DMS153 treated with DMSO at 0.1 percent for 48 hours (cell line): ENCODE data around the gene ULBP3.
"Not testable (repeated sequence)": the region's sequence is repeated elsewhere in the genome, so short reads cannot be mapped to it uniquely, and the experiment has no call there.

ENCODE experiments used
- DNase-seq: peaks from one replicate; lab custom pipeline; 2025; ENCODE audit not compliant: unreplicated experiment; lab: John Stamatoyannopoulos, UW

Gene ULBP3

DNA sequence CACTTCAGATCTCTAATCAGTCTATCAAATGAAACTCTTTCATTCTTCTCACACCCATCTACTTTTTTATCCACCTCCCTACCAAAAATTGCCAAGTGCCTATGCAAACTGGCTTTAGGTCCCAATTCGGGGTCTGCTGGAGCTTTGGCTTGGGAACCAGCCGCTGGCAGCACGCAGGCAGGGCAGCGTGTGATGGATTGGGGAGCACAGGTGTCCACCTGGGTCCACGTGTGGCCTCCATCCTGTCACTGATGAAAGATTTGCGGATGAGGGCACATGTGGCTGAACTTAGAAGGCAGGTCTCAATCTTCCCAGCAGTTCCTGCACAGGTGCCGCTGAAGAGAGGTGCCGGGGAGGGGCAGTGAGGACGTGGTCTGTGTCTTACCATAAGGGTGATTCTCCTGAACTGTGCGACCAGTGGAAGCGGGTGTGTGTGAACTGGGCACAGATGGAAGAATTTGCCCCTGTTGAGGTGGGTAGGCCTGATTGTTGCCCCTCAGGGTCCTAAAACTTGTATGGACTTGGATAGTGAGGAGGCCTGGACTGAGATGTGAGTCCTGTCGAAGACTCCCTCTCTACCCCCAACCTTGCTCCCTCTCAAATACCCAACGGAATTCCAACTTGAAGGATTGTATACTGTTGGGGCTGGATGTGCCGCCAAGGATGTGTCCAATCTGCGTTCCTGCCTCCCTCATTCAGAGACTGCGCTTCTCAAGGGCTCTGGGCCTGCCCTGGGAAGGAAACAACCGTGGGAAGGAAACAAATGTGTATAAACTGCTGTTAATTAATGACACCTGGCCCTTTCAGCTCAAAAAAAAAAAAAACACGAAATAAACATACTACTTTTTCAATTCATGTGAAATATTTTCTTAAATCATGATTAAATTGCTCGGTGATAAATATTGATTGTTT is 25.2 kb downstream of the ULBP3 start:
- no peak for DNase-seq

DNA sequence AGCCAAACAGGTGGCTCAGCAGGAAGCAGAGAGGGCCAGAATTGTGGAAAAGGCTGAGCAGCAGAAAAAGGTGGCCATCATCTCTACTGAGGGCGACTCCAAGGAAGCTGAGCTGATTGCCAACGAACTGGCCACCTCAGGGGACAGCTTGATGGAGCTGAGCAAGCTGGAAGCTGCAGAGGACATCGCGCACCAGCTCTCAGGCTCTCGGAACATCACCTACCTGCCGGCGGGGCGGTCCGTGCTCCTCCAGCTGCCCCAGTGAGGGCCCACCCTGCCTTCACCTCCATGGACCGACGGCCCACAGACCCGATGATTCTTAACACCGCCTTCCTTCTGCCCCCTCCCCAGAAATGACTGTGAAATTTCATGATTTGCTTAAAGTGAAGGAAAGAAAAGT is 25.8 kb downstream of the ULBP3 start:
- no peak for DNase-seq

DNA sequence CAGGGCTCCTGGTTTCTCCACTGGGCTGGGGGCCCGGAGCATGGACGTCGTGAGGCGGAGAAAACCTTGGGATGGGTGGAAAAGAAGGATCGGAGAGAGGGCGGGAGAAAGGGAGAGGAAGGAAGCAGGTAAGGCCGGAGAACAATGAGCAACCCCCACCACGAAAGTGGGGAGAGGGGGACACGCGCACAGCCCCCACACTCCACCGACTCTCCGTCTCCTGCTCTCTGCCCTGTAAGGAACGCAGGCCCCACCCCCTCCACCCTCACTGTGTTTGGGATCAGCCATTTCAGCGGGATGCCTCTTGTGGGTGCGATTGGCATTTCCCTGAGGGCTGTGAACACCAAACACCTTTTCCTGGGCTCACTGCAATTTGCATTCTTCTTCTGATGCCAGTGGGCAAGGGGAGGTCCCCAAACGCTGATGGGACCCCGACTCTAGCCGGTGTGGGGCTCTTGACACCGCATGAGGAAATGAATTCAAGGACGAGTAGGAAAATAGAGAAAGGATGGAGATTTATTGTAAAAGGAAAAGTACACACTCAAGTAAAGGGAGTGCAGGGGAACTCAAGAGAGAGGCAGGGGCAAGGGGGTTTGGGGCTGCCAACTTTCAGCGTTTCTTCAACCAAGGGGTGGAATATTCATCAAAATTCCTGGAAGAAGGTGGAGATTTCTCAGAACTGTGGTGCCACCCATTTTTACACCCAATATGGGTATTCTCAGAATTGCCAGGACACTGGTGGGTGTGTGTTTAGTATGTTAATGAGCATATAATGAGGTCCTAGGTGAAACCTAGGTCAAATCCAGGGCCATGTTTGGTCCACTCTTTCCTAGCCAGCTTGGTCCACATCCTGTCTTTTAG is 30.5 kb downstream of the ULBP3 start:
- no peak for DNase-seq

DNA sequence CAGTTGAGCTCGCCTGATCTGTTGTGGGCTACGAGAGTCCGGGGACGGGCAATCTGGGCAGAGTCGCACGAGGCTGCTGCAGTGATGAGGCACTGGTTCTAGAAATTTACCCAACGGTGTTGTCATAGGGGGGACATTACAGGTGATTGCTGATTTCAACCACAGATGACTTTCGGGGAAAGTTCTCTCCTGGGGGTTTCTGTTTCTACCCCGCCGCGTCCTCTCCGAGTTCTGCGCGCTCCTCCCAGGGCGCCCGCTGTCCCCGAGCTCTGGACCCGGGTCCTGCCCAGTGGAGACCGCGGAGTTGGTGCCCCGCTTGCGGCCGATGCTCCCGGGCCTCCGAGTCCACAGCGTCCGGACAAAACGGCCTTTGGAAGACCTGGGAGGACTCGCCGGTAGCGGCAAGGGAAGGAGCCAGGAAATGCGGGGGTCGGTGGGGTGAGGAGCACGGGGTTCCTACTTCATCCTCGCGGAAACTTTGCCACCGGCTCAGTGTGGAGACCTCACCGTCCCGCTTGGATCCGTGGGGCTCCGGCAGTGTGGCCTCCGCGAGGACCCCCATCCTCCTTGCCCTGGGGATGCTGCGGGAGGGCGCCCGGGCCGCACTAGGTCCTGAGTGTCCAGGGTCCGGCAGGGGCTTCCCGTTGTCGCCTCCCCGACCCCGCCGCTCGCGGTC is 31.3 kb downstream of the ULBP3 start:
- DNase-seq, result no peak

DNA sequence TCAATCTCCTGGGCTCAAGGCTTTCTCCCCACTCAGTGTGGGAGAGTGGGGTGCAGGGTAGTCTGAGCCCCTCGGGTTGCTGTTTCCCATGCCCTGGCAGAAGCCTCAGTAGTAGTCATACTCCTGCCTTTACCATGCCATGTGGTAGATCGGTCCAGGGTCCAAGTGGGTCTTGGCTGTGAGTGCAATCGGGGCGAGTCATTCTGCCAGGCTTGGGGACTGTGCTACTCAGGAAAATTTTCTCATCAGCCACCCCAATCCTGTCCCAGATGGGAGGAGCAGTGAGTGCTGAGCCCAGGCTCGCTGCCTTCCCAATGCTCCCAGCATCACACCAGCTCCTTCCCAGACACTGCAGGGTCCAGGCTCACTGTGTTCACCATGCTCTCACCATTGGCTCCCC is 32.8 kb downstream of the ULBP3 start:
- no peak for DNase-seq

DNA sequence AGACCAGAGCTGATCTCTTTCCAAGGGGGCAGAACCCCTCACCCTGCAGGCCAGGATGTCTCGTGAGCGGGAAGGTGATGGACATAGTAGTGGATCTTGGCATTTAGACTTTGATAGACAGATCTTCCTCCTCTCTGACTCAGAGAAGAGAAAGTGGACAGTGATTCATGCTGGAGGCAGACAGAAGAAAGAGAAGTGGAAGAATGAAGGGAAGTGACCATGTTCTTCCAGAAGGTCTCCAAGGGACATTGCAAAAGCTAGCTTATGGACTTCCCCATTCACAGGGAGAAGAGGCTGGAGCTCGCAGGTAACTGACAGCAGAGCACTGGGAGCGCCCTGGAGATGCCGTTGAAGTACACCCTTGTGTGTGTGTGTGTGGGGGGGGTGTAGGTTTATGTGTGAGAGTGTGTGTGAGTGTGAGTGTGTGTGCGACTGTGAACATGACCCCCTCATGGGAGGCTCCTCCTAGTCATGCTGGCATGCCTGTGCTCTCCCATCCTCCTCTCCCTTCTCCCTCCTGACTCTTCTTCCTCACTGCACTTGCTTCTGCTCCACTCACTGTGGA is 35.6 kb downstream of the ULBP3 start:
- DNase-seq, result no peak

DNA sequence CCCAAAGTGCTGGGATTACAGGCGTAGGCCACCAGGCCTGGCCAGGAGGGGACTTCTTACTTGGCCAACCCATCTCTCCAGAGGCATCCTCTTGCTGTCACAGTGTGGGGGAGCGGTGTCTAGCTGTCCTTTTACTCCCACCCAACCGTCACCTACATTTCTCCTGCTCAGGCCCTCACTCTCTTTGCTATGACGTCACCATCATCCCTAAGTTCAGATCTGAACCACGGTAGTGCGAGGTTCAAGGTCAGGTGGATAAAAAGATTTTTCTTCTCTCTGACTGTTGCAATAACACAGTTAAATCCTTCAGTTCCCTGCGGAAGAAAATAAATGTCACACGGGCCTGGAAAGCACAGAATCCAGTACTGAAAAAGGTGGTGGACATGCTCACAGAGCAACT is 36.3 kb downstream of the ULBP3 start:
- no peak for DNase-seq

DNA sequence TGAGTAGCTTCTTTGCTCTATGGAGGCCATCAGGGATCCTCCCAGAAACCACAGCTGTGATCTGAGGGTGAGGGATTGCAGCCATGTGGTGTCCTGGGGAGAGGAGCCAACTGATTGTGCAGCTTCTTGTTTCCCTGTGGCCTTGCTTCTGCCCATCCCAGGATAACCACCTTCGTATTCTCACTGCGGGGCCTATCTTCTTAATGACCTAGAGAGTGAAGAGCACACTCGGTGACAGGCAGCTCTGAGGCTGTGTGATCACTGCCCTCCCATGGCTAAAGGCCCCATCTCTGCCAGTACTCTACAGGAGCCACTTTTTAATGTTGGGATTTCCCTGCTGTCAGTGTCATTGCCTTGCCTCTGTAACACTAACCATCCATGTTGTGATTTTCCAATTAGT is 38.3 kb downstream of the ULBP3 start:
- DNase-seq, result no peak

DNA sequence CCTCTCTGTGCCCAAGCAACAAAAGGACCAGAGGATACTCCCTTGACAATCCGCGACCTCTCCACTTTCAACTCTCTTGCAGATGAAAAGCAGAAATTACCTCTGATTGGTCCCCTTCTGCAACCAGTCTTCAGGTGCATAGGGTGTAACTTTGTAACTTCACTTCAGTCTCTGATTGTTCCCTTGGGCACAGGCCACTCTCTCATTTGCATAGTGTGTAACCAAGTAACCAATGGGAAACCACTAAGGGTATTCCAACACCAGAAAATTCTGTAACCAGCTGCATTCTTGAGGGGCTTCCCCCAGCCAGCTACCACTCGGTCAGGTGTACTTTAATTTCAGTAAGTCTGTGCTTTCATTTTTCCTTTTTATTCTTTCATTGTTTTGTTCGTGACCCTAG is 39.2 kb downstream of the ULBP3 start:
- DNase-seq, result no peak

DNA sequence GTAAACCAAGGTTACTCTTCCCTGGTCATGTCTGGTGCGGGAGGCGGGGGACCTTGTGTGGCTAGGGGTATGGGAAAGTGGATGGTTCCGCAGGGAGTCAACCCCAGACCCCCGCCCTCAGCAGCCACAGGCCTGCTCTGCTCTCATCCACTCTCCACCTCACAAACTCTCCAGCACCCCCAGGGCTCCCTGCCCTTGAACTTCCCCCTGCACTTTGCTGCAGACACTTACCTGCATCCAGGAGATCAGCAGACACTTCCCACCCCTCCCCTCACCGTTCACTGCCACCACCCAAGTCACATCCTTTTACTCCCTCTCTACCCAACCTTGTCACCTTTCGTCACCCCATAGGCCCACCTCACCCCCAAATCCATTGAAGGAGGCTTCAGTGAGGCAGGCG is 39.6 kb downstream of the ULBP3 start:
- no peak for DNase-seq

DNA sequence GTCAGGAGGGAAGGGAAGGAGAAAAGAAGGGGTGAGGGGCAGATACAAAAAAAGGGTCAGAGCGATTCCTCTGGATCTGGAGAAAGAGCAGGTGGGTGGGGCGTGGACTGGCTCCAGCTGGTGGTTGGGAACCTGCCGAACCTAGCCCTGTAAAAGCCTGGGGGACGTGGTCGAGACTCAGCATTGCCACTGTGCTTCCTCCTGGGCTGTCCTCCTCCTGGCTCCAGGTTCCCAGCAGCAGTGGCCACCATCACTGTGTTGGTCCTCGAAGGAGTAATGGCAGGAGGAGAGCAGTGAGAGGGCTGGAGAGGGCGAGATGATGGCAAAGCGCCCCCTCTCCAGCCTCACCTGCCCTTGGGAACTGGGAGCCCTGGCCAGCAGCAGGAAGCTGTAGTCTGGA is 40.1 kb downstream of the ULBP3 start:
- DNase-seq, result no peak

DNA sequence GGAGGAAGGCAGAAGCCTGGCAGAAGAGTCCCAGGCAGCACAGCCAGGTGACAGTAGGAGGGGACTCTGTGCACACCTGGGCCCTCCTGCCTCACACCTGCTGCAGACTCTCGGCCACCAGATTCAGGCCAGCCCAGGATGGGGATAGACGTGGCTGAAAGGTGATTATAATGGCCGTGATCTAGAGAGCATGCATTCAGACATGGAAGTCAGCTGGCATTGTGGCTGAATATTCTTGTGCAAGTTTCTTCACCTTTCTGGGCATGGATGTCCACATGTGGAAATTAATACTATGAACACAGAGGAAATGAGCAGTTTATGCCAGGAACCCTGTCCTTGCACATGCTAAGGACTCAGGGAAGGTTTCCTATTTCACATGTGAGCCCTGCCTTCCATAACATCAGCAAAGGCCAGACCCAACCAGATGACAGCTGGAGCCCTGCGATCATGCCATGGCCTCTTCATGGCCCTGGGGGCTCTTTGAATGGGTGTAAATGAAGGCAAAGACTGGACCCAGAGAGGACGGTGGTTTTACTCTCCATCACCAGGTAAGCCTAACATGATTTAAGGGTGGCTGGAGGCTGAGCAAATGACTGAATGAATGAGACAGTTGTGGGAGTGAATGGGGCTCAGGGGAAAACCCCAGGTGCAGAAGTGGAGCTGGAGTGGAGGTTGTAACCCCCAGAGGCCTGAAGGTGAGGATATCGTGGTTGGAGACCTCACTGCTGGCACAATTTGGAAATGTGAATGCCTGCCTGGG is 40.9 kb downstream of the ULBP3 start:
- DNase-seq, result no peak

DNA sequence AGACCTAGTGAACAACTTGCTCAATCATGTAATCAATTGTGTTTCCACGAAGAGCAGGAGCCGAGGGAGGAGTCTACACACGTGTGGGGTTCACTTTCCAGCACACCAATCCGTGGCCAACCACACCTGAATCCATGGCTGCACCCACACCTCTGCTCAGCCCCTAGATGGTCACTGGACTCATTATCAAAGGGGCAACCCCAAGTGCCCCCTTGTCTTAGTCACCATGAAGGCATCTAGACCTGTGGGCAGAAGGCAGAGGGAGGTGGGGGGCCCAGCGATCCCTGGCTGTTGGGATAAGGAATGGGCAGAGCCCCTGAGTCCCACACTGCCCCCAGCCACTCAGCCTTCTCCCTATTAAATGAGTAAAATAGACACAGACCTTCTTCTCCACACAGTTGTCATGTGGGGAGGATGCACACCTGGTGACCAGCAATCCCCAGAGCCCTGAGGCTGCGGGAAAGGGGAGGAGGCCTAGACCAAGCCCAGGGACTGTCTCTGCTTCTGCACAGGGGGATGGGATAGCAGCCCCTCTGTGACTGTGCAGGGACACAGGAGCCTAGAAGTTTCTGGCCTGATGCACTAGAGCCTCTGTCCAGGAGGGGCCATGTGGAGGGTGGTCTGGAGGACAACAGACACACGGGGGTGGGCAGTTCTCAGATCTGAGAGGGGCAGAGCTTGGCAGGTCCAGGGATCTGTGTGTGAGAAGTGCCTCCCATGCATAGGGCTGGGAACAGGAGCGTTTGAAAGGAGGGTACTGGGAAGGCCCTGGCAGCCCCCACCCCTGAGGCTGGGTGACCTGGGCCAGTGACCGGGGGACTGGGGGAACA is 41.7 kb downstream of the ULBP3 start:
- no peak for DNase-seq

DNA sequence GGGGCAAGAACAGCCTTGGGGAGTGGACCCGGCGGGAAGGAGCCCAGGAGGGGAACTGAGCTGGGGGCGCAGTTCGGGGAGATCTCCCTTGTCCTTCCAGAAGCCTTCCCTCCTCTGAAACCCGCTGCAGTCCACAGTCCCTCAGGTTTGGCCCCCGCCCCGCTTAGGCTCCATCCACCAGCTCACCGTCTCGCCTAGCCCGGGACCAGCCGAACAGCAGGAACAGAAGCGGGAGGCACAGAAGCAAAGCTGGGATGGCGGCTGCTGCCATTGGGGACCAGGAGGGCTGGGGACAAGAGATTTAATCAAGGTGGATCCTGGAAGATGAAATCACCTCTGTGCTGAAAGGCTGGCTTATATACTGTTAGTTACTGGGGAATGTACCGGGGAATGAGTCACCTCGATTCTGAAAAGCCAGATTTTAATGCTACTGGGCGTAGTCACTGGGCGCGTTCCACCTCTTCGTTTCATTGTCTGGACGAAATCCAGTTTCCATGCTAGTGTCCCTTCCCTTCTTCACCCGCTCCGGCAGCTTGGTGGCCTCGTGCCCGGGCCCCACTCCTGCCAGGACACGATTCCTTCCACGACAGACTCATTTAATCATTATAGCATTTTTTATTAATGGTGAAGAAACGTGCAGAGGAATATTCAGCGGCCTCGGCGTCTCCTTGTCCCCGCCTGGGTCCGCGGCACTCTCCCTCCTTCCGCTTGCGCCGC is 43.6 kb downstream of the ULBP3 start, which contains the start of gene RAET1L:
TSS of gene RAET1L (minus strand) at position 332 of the 717 bp plus-strand sequence. CDS start at position 271, 61 bp downstream.
- DNase-seq, result no peak

DNA sequence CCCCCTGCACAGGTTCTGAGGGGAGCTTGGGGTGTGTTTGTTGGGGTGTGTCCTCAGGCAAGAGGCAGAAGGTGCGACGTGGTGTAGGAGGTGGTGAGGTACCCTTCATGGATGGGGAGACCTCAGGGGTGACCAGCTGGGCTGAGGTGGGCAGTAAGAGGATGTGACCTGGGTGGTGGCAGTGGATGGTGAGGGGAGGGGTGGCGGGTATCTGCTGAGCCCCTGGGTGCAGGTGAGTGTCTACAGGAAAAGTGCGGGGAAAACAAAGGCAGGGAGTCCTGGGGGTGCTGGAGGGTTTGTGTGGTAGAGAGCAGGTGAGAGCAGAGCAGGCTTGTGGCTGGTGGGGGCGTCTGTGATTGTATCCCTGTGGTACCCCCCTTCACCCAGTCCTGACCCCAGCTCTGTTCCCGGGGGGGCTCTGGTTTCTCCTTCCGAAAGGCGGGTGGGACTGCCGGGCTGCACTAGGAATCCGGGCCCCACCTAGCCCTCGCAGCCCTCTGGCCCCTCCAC is 44.2 kb downstream of the ULBP3 start:
- no peak for DNase-seq

DNA sequence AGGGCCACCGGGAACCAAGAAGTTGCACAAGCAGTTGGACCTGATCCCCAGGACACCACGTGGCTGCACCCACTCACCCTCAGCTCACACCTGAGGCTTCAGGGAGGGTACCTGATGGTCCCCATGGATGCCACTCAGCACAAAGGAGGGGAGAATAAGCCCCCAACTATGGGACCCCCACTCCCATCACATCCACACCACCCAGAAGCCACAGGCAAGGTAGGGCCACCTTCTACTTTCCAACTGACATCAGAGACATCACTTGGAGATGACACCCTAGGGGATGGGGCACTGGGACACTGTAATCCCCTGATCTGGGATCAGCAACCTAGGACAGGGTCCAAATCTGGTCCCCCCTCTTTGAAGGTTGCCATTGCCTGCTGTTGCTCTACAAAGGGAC is 44.9 kb downstream of the ULBP3 start:
- DNase-seq, result not testable (repeated sequence)

DNA sequence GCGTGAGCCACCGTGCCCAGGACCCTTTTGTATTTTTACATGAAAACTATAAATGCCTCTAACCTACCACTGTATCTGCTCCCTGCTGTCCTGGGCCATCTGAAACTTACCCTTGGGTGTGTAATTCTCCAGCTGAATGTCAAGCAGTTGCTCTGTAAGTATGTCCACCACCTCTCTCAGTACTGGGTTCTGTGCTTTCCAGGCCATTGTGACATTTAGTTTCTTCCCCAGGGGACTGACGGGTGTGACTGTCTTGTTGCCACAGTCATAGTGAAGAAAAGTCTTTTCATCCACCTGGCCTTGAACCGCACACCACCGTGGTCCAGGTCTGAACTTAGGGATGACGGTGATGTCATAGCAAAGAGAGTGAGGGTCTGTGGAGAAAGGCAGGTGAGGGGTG is 47.1 kb downstream of the ULBP3 start:
- not testable (repeated sequence) for DNase-seq

DNA sequence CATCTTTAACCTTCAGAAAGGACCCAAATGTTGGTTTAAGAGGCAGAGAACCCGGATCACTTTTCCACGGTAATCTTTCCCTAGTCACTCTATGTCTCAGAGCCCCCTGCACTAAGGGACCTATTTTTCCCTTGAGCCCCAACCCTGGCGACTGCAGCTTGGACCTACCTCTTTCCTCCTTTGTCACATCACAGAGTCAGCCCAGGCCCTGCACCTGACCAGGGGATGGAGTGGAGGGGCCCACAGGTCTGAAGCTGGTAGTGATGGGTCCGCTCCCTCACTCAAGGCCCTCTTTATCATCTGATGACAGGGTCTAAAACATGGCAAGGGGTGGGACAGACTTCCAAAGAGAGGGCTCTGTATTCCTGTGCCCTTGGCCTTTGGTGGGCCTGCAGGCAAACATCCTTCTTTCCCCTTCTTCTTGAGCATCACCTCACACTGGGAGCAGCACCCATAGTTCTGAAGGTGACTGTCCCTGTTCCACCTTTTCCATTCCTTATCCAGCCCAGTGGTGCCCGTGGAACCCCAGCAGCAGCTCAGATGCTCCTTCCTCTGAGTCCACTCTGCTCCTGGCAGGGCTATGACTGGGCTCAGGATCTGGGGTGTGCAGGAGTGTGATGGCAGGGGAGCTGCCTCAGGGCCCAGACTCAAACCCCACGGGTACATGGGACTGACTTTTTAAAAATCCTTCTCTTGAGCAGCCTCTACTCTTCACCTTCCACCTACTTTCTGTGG is 49.9 kb downstream of the ULBP3 start:
- DNase-seq, result no peak
